Measurements from ENCODE around the gene M1AP.

DNA sequence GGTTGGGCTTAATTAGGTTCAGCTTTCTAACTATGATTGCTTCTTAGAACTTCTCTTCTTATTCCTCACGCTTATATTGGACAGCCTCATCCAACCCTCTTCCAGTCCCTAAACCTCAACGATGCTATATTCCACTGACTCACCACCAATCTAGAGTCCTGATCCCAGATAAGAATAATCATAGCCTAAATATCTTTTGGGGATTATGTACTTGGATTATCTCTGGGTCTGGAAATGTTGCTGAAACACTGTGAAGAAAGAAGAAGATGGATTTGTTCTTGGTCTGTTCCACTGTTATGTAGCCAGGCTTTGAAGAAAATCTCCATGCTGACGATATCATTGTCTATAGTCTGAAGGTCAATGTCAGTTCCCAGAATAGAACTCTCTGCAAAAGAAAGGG is 66.7 kb downstream of the M1AP start:
- no peak for TF ChIP-seq POLR2AphosphoS5 (IDR thresholded peaks at IDR 0.05; ENCODE audit: low read depth, low read length)
- TF ChIP-seq, protein P1, sequence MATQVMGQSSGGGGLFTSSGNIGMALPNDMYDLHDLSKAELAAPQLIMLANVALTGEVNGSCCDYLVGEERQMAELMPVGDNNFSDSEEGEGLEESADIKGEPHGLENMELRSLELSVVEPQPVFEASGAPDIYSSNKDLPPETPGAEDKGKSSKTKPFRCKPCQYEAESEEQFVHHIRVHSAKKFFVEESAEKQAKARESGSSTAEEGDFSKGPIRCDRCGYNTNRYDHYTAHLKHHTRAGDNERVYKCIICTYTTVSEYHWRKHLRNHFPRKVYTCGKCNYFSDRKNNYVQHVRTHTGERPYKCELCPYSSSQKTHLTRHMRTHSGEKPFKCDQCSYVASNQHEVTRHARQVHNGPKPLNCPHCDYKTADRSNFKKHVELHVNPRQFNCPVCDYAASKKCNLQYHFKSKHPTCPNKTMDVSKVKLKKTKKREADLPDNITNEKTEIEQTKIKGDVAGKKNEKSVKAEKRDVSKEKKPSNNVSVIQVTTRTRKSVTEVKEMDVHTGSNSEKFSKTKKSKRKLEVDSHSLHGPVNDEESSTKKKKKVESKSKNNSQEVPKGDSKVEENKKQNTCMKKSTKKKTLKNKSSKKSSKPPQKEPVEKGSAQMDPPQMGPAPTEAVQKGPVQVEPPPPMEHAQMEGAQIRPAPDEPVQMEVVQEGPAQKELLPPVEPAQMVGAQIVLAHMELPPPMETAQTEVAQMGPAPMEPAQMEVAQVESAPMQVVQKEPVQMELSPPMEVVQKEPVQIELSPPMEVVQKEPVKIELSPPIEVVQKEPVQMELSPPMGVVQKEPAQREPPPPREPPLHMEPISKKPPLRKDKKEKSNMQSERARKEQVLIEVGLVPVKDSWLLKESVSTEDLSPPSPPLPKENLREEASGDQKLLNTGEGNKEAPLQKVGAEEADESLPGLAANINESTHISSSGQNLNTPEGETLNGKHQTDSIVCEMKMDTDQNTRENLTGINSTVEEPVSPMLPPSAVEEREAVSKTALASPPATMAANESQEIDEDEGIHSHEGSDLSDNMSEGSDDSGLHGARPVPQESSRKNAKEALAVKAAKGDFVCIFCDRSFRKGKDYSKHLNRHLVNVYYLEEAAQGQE (IDR thresholded peaks at IDR 0.05; ENCODE audit: insufficient read depth in 1 of 2, low read depth in 2 of 2, low read length in 2 of 2) = no peak
- TF ChIP-seq SIN3A (IDR thresholded peaks at IDR 0.05; ENCODE audit: borderline replicate concordance, insufficient read depth, low read length) = no peak
